ENCODE measurements around the gene BAK1. TPM values are rescaled to one million over a fixed set of nuclear protein-coding genes. Genes with fewer than 3 reads are reported as not detected.

Gene BAK1
- total and polyA plus RNA-seq, 2 experiments from 2014 or later, result 18.6 to 33.1 TPM

GRCh38 chr6:33616913-33617312 is 36.8 kb upstream of the BAK1 start:
- H3K27me3 ChIP-seq, result no peaks in the 10 kb centered on the region
- H3K9me3 ChIP-seq (ENCODE audit: low read depth), result no peaks in the 10 kb centered on the region
- no peak overlapping the region for H3K4me3 ChIP-seq
- no peak overlapping the region for H3K27ac ChIP-seq
- H3K36me3 ChIP-seq (replicated peaks; ENCODE audit: insufficient read depth, low read depth), result no peaks in the 10 kb centered on the region
- H4K20me1 ChIP-seq (ENCODE audit: insufficient read depth, poor library complexity, severe bottlenecking), result no peaks in the 10 kb centered on the region
- DNase-seq (ENCODE audit: low spot score), result no peak
- H2AFZ ChIP-seq, result no peak overlapping the region
- no peaks in the 10 kb centered on the region for H3K79me2 ChIP-seq
- H3K4me2 ChIP-seq, result no peak overlapping the region
- no peaks in the 10 kb centered on the region for H3K4me1 ChIP-seq (ENCODE audit: insufficient read depth)
- H3K9me2 ChIP-seq (replicated peaks; ENCODE audit: insufficient read depth), result no peaks in the 10 kb centered on the region
- TF ChIP-seq EZH2 (IDR thresholded peaks at IDR 0.05; ENCODE audit: borderline replicate concordance) (no peak), CTCF (IDR thresholded peaks at IDR 0.05; ENCODE audit: poor library complexity) (no peak), EZH2phosphoT487 (IDR thresholded peaks at IDR 0.05; ENCODE audit: low read depth, severe bottlenecking, unreplicated experiment) (no peak)
- WGBS (ENCODE audit: low lambda C conversion rate, missing lambda C conversion rate), result 68% methylated on average over 2 of the region's 4 CpGs

- Histone ChIP-seq H3K9me3 (ENCODE audit: low read depth) (no peaks in the 10 kb centered on the region), H3K27me3 (no peaks in the 10 kb centered on the region), H3K36me3 (replicated peaks; ENCODE audit: insufficient read depth, low read depth) (no peaks in the 10 kb centered on the region), H3K4me1 (ENCODE audit: insufficient read depth) (peaks cover 3% of the 10 kb centered on the region), H4K20me1 (ENCODE audit: insufficient read depth, poor library complexity, severe bottlenecking) (no peaks in the 10 kb centered on the region), H3K9me2 (replicated peaks; ENCODE audit: insufficient read depth) (no peaks in the 10 kb centered on the region), H3K27ac (no peak overlapping the region), H3K4me2 (no peak overlapping the region), H3K79me2 (no peaks in the 10 kb centered on the region), H3K4me3 (no peak overlapping the region), H2AFZ (no peak overlapping the region)
- 86% methylated on average over 2 of the region's 2 CpGs for WGBS (ENCODE audit: low lambda C conversion rate, missing lambda C conversion rate)
- TF ChIP-seq EZH2phosphoT487 (IDR thresholded peaks at IDR 0.05; ENCODE audit: low read depth, severe bottlenecking, unreplicated experiment) (no peak), CTCF (IDR thresholded peaks at IDR 0.05; ENCODE audit: poor library complexity) (no peak), EZH2 (IDR thresholded peaks at IDR 0.05; ENCODE audit: borderline replicate concordance) (no peak)
- no peak for DNase-seq (ENCODE audit: low spot score)
Measured at GRCh38 chr6:33616113-33616512, 36.0 kb upstream of the BAK1 start.

- H3K9me3 ChIP-seq (ENCODE audit: low read depth), result no peaks in the 10 kb centered on the region
- no peaks in the 10 kb centered on the region for H3K79me2 ChIP-seq
- no peaks in the 10 kb centered on the region for H3K9me2 ChIP-seq (replicated peaks; ENCODE audit: insufficient read depth)
- no peaks in the 10 kb centered on the region for H4K20me1 ChIP-seq (ENCODE audit: insufficient read depth, poor library complexity, severe bottlenecking)
- TF ChIP-seq EZH2phosphoT487 (IDR thresholded peaks at IDR 0.05; ENCODE audit: low read depth, severe bottlenecking, unreplicated experiment) (no peak), CTCF (IDR thresholded peaks at IDR 0.05; ENCODE audit: poor library complexity) (no peak), EZH2 (IDR thresholded peaks at IDR 0.05; ENCODE audit: borderline replicate concordance) (no peak)
- no peak overlapping the region for H3K27ac ChIP-seq
- peaks cover 10% of the 10 kb centered on the region for H3K4me1 ChIP-seq (ENCODE audit: insufficient read depth)
- H2AFZ ChIP-seq, result no peak overlapping the region
- H3K36me3 ChIP-seq (replicated peaks; ENCODE audit: insufficient read depth, low read depth), result no peaks in the 10 kb centered on the region
- no peak overlapping the region for H3K4me3 ChIP-seq
- no peak for DNase-seq (ENCODE audit: low spot score)
- no peaks in the 10 kb centered on the region for H3K27me3 ChIP-seq
- WGBS (ENCODE audit: low lambda C conversion rate, missing lambda C conversion rate), result 84% methylated on average over 10 of the region's 10 CpGs
- no peak overlapping the region for H3K4me2 ChIP-seq
Measured at GRCh38 chr6:33613795-33614168, 33.7 kb upstream of the BAK1 start.

All from hepatocyte (in vitro differentiated cells).